Muscle layer of duodenum (tissue), 2 donors: ENCODE measurements around the gene FER1L5.
"Not testable (repeated sequence)": the region's sequence is repeated elsewhere in the genome, so short reads cannot be mapped to it uniquely, and the experiment has no call there.

Source experiments
- H3K27ac ChIP-seq: one replicate; pipeline ENCODE4 v1.7.0; 2013; ENCODE audit warnings: mild to moderate bottlenecking, low read length
- H3K27me3 ChIP-seq: one replicate; pipeline ENCODE4 v1.7.0; 2013; ENCODE audit warnings: low read depth, mild to moderate bottlenecking, control low read depth, low read length
- H3K36me3 ChIP-seq, 2 donors: one replicate each; pipeline ENCODE4 v1.7.0; 2013; ENCODE audit warnings: low read length in 2 of 2, control low read depth in 1 of 2, mild to moderate bottlenecking in 1 of 2; ENCODE audit not compliant: insufficient read depth in 2 of 2, control insufficient read depth in 1 of 2
- H3K4me1 ChIP-seq, 2 donors: one replicate each; pipeline ENCODE4 v1.7.0; 2013; ENCODE audit warnings: low read length in 2 of 2, mild to moderate bottlenecking in 2 of 2, control low read depth in 1 of 2, moderate library complexity in 1 of 2; ENCODE audit not compliant: insufficient read depth in 2 of 2, control insufficient read depth in 1 of 2
- H3K4me3 ChIP-seq, 2 donors: one replicate each; pipeline ENCODE4 v1.7.0; 2013; ENCODE audit warnings: low read length in 2 of 2, low read depth in 1 of 2, mild to moderate bottlenecking in 1 of 2
- H3K9me3 ChIP-seq, 2 donors: one replicate each; pipeline ENCODE4 v1.7.0; 2013; ENCODE audit warnings: low read length in 2 of 2, control low read depth in 1 of 2, mild to moderate bottlenecking in 1 of 2; ENCODE audit not compliant: control insufficient read depth in 1 of 2
- donor health status: healthy.

The FER1L5 gene

DNA sequence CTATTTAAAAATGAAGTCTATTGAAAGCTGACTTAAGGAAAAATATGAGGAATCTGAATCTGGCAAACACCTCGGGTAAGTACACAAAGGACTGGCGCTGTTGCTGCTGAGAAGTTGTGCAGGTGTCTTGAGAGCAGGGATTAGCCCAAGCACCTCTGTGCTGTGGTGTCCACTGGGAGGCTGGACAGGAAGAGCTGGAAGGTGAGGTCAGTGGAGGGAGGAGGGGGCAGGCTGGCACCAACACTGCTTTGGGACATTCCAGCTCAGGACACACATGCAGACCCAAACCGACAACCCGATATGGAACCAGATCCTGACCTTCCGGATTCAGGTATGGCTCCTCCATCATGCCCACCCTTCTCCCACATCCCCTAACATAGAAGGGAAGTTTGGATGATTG is 20.6 kb downstream of the FER1L5 start:
- Histone ChIP-seq H3K36me3 (no peaks in the 10 kb centered on the region), H3K4me1 (peaks cover 0 to 4% of the 10 kb centered on the region in 2 donors), H3K9me3 (peaks cover 0 to 6% of the 10 kb centered on the region in 2 donors), H3K27ac (no peak overlapping the region), H3K27me3 (no peaks in the 10 kb centered on the region), H3K4me3 (no peak overlapping the region)

DNA sequence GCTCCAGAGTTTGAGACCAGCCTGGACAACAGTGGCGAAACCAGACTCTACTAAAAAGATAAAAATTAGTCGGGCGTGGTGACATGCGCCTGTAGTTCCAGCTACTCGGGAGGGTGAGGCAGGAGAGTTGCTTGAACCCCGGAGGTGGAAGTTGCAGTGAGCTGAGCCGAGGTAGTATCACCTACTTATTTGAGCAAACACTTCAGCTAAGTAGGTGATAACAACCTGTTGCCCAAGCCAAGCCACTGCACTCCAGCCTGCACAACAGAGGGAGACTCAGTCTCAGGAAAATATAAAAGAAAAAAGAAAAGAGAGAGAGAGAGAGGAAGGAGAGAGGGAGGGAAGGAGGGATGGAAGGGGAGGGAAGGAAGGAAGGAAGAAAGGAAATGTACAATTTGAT is 21.3 kb downstream of the FER1L5 start:
- Histone ChIP-seq H3K36me3 (no peaks in the 10 kb centered on the region), H3K4me3 (no peak overlapping the region), H3K27me3 (no peaks in the 10 kb centered on the region), H3K27ac (no peak overlapping the region), H3K9me3 (peaks cover 0 to 6% of the 10 kb centered on the region in 2 donors), H3K4me1 (peaks cover 0 to 4% of the 10 kb centered on the region in 2 donors)

- no peaks in the 10 kb centered on the region for H3K36me3 ChIP-seq
- H3K4me3 ChIP-seq, result no peak overlapping the region
- no peak overlapping the region for H3K27ac ChIP-seq
- no peaks in the 10 kb centered on the region for H3K27me3 ChIP-seq
- H3K9me3 ChIP-seq, result peaks cover 0 to 6% of the 10 kb centered on the region in 2 donors
- H3K4me1 ChIP-seq, result peaks cover 0 to 4% of the 10 kb centered on the region in 2 donors
Measured at GRCh38 chr2:96664366-96664925, 21.9 kb downstream of the FER1L5 start.

DNA sequence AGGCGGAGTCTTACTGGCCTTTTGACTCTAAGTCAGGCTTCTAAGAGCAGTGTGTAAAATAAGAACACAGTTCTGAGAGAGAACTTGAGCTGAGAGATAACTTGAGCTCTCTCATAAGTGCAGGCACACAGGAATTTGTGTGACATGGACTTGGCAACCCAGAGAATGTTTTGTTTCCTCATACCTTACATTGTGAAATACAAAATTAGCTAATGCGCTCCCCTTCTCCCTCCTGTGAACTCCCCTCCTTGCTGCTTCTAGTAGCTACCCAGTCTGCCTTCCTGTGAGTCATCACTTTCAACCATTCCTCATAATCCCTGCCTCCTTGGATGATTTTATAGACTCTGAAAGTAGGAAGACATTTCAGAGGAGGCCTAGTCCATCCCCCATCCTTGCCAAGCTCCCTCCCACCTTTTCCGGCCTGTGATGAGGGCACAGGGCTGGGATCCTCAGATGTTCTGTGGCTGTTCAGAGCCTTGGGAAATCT is 22.6 kb downstream of the FER1L5 start:
- Histone ChIP-seq H3K4me1 (peaks cover 0 to 4% of the 10 kb centered on the region in 2 donors), H3K4me3 (no peak overlapping the region), H3K27ac (no peak overlapping the region), H3K36me3 (no peaks in the 10 kb centered on the region), H3K9me3 (peaks cover 0 to 6% of the 10 kb centered on the region in 2 donors), H3K27me3 (no peaks in the 10 kb centered on the region)

GRCh38 chr2:96665717-96666116 is 23.2 kb downstream of the FER1L5 start:
- H3K36me3 ChIP-seq, H3K27me3 ChIP-seq, H3K27ac ChIP-seq, H3K9me3 ChIP-seq, H3K4me1 ChIP-seq, H3K4me3 ChIP-seq: not testable (repeated sequence)

DNA sequence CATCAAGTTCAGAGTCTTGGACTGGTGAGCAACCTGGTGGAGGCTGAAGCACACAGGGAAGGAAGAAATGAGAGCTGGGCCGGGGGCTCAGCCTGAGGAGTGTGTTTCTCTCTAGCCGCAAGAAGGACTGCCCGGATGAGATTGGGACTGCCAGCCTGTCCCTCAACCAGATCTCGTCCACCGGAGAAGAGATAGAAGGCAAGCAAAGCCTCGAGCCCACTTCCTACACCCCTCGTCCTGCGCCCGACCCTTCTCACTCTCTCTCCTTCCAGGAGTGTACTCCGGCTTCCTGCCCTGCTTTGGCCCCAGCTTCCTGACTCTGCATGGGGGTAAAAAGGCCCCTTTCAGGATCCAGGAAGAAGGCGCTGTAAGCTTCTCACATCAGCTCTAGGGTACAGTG is 26.2 kb downstream of the FER1L5 start:
- no peaks in the 10 kb centered on the region for H3K36me3 ChIP-seq
- peaks cover 0 to 4% of the 10 kb centered on the region in 2 donors for H3K4me1 ChIP-seq
- no peak overlapping the region for H3K4me3 ChIP-seq
- no peak overlapping the region for H3K27ac ChIP-seq
- H3K9me3 ChIP-seq, result peaks cover 0 to 6% of the 10 kb centered on the region in 2 donors
- H3K27me3 ChIP-seq, result no peaks in the 10 kb centered on the region

GRCh38 chr2:96669539-96670215 is 27.1 kb downstream of the FER1L5 start:
- H3K36me3 ChIP-seq, result no peaks in the 10 kb centered on the region
- no peak overlapping the region for H3K4me3 ChIP-seq
- H3K27ac ChIP-seq, result no peak overlapping the region
- H3K4me1 ChIP-seq, result peaks cover 0 to 4% of the 10 kb centered on the region in 2 donors
- no peaks in the 10 kb centered on the region for H3K9me3 ChIP-seq
- H3K27me3 ChIP-seq, result no peaks in the 10 kb centered on the region

DNA sequence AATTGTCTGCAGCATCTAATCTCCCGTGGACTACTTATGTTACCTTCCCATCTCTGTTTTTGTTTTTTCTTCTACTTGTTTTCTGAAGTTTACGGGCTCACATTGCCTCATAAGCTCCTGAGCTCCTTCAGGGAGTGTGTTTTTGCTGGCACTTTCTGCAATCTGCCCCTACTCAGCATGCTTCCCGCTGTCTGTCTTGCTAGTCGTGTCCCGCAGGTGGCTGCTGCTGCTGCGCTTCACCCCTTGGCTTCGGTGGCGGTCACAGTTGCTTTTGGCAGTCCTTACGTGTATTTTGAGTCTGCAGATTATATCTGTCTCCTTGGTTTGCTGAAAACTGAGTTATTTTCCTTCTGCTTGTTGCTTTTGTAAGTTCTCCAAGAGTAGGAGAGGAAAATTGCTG is 37.3 kb downstream of the FER1L5 start:
- no peaks in the 10 kb centered on the region for H3K27me3 ChIP-seq
- H3K9me3 ChIP-seq, result no peaks in the 10 kb centered on the region
- H3K36me3 ChIP-seq, result no peaks in the 10 kb centered on the region
- no peak overlapping the region for H3K4me3 ChIP-seq
- H3K27ac ChIP-seq, result no peak overlapping the region
- H3K4me1 ChIP-seq, result no peaks in the 10 kb centered on the region

GRCh38 chr2:96680561-96681141 is 38.1 kb downstream of the FER1L5 start:
- no peak overlapping the region for H3K27ac ChIP-seq
- H3K4me1 ChIP-seq, result peaks cover 0 to 7% of the 10 kb centered on the region in 2 donors
- no peaks in the 10 kb centered on the region for H3K27me3 ChIP-seq
- no peaks in the 10 kb centered on the region for H3K9me3 ChIP-seq
- H3K4me3 ChIP-seq, result no peak overlapping the region
- H3K36me3 ChIP-seq, result no peaks in the 10 kb centered on the region

- H3K4me3 ChIP-seq, result no peak overlapping the region
- H3K9me3 ChIP-seq, result no peaks in the 10 kb centered on the region
- peaks cover 0 to 13% of the 10 kb centered on the region in 2 donors for H3K4me1 ChIP-seq
- no peaks in the 10 kb centered on the region for H3K27me3 ChIP-seq
- H3K27ac ChIP-seq, result no peak overlapping the region
- H3K36me3 ChIP-seq, result no peaks in the 10 kb centered on the region
Measured at GRCh38 chr2:96681540-96681939, 39.0 kb downstream of the FER1L5 start.

GRCh38 chr2:96683307-96683706 is 40.7 kb downstream of the FER1L5 start:
- no peak overlapping the region for H3K4me3 ChIP-seq
- H3K4me1 ChIP-seq, result peaks cover 0 to 13% of the 10 kb centered on the region in 2 donors
- no peak overlapping the region for H3K27ac ChIP-seq
- H3K27me3 ChIP-seq, result no peaks in the 10 kb centered on the region
- no peaks in the 10 kb centered on the region for H3K36me3 ChIP-seq
- H3K9me3 ChIP-seq, result no peaks in the 10 kb centered on the region
